NCI-H748 (cell line): ENCODE data around the gene ATG12.
"Not testable (repeated sequence)": the region's sequence is repeated elsewhere in the genome, so short reads cannot be mapped to it uniquely, and the experiment has no call there.

Experiments
- DNase-seq: peaks from one replicate; lab custom pipeline; 2025; ENCODE audit not compliant: unreplicated experiment; lab: John Stamatoyannopoulos, UW

The ATG12 gene

GRCh38 chr5:115809946-115810345 is 31.4 kb downstream of the ATG12 start:
- DNase-seq = no peak

GRCh38 chr5:115808066-115808465 is 33.3 kb downstream of the ATG12 start:
- not testable (repeated sequence) for DNase-seq

- no peak for DNase-seq
Measured at GRCh38 chr5:115807654-115808052, 33.7 kb downstream of the ATG12 start.

- DNase-seq = no peak
Measured at GRCh38 chr5:115806986-115807653, 34.2 kb downstream of the ATG12 start.

GRCh38 chr5:115801984-115802383 is 39.4 kb downstream of the ATG12 start:
- no peak for DNase-seq

- DNase-seq = no peak
Measured at GRCh38 chr5:115801152-115801551, 40.2 kb downstream of the ATG12 start.

GRCh38 chr5:115800108-115800507 is 41.3 kb downstream of the ATG12 start:
- no peak for DNase-seq

- no peak for DNase-seq
Measured at GRCh38 chr5:115798252-115798651, 43.1 kb downstream of the ATG12 start.

GRCh38 chr5:115796656-115797055 is 44.7 kb downstream of the ATG12 start:
- no peak for DNase-seq

GRCh38 chr5:115795700-115796099 is 45.7 kb downstream of the ATG12 start:
- DNase-seq = no peak

GRCh38 chr5:115788440-115788839 is 52.9 kb downstream of the ATG12 start:
- no peak for DNase-seq

GRCh38 chr5:115787426-115787825 is 53.9 kb downstream of the ATG12 start:
- DNase-seq = no peak

GRCh38 chr5:115785381-115786065 is 55.8 kb downstream of the ATG12 start:
- peak; percentile 17 for DNase-seq

- DNase-seq = no peak
Measured at GRCh38 chr5:115778417-115778816, 62.9 kb downstream of the ATG12 start.
